Activated CD4-positive, alpha-beta T cell treated with anti-CD3 and anti-CD28 coated beads, Interleukin-2, amount 10 ng/mL, durations not matched to agents 7 days and 5 days (primary cell): ENCODE measurements around the gene FRAS1. TPM values are rescaled to one million over a fixed set of nuclear protein-coding genes. Genes with fewer than 3 reads are reported as not detected.

Experiments used
- CTCF ChIA-PET: fragments of 350-600 bp; sonication (Branson Sonifier 250); formaldehyde crosslinking; loops from one replicate; lab custom pipeline; 2021; ENCODE audit warnings: antibody characterized with exemption; lab: Charles Lee
- POLR2A ChIA-PET: fragments of 350-600 bp; sonication (Branson Sonifier 250); formaldehyde crosslinking; loops from one replicate; lab custom pipeline; 2021; ENCODE audit warnings: antibody characterized with exemption; lab: Charles Lee
- DNase-seq: peaks from one replicate; pipeline ENCODE4 v3.0.0-alpha.2; 2020
- H3K27ac Mint-ChIP-seq: one replicate; pipeline ENCODE4 v1.8.0; 2021; ENCODE audit warnings: mild to moderate bottlenecking, moderate library complexity, mixed read lengths
- H3K27me3 Mint-ChIP-seq: one replicate; pipeline ENCODE4 v1.8.0; 2021; ENCODE audit warnings: mixed read lengths
- H3K36me3 Mint-ChIP-seq: one replicate; pipeline ENCODE4 v1.8.0; 2021; ENCODE audit warnings: low read depth, mixed read lengths
- H3K4me1 Mint-ChIP-seq: one replicate; pipeline ENCODE4 v1.8.0; 2021; ENCODE audit warnings: mixed read lengths
- H3K4me3 Mint-ChIP-seq: one replicate; pipeline ENCODE4 v1.8.0; 2021; ENCODE audit warnings: mild to moderate bottlenecking, moderate library complexity, mixed read lengths
- H3K9me3 Mint-ChIP-seq: one replicate; pipeline ENCODE4 v1.8.0; 2021; ENCODE audit warnings: mixed read lengths
- total RNA-seq, 2 experiments: library from RNA; stranded (reverse); gene quantifications; one replicate each; pipeline ENCODE4 v1.2.3, GENCODE V29; 2021

Gene FRAS1
- total RNA-seq, 2 experiments from 2014 or later = not detected

GRCh38 chr4:78414116-78414515, 357.0 kb downstream of the FRAS1 start:
- CTCF ChIA-PET = no interaction called here
- Mint-ChIP-seq H3K4me1 (no peaks in the 10 kb centered on the region), H3K27me3 (peaks cover 14% of the 10 kb centered on the region), H3K27ac (no peak overlapping the region), H3K9me3 (no peaks in the 10 kb centered on the region), H3K4me3 (no peak overlapping the region), H3K36me3 (no peaks in the 10 kb centered on the region)
- DNase-seq = no peak
- POLR2A ChIA-PET = no interaction called here

GRCh38 chr4:78417603-78418002, 360.5 kb downstream of the FRAS1 start:
- H3K4me3 Mint-ChIP-seq = no peak overlapping the region
- H3K27ac Mint-ChIP-seq = no peak overlapping the region
- ChIA-PET POLR2A (no interaction called here), CTCF (no interaction called here)
- H3K4me1 Mint-ChIP-seq = no peaks in the 10 kb centered on the region
- H3K36me3 Mint-ChIP-seq = no peaks in the 10 kb centered on the region
- peaks cover 13% of the 10 kb centered on the region for H3K27me3 Mint-ChIP-seq
- DNase-seq = no peak
- no peaks in the 10 kb centered on the region for H3K9me3 Mint-ChIP-seq

- POLR2A ChIA-PET = no interaction called here
These were observed 361.3 kb downstream of the FRAS1 start for GRCh38 chr4:78418406-78418805.

GRCh38 chr4:78423790-78424189, 366.7 kb downstream of the FRAS1 start:
- DNase-seq = no peak
- Mint-ChIP-seq H3K9me3 (no peaks in the 10 kb centered on the region), H3K27me3 (peaks cover 7% of the 10 kb centered on the region), H3K4me3 (no peak overlapping the region), H3K27ac (no peak overlapping the region), H3K36me3 (no peaks in the 10 kb centered on the region), H3K4me1 (no peaks in the 10 kb centered on the region)
- CTCF ChIA-PET = no interaction called here
- POLR2A ChIA-PET = no interaction called here

More at GRCh38 chr4:78418406-78418805, 361.3 kb downstream of the FRAS1 start:
- DNase-seq = no peak
- H3K36me3 Mint-ChIP-seq = no peaks in the 10 kb centered on the region
- no peak overlapping the region for H3K27ac Mint-ChIP-seq
- H3K4me1 Mint-ChIP-seq = no peaks in the 10 kb centered on the region
- H3K27me3 Mint-ChIP-seq = peaks cover 12% of the 10 kb centered on the region
- no peaks in the 10 kb centered on the region for H3K9me3 Mint-ChIP-seq
- CTCF ChIA-PET = no interaction called here
- H3K4me3 Mint-ChIP-seq = no peak overlapping the region

- ChIA-PET CTCF (interaction anchor here (0.6 kb wide), 1 partner anchor 53 kb away, joined by 3 read pairs; no protein-coding TSS in a partner anchor), POLR2A (no interaction called here)
- DNase-seq = no peak
- Mint-ChIP-seq H3K9me3 (no peaks in the 10 kb centered on the region), H3K27ac (no peak overlapping the region), H3K36me3 (no peaks in the 10 kb centered on the region), H3K27me3 (peaks cover 7% of the 10 kb centered on the region), H3K4me1 (no peaks in the 10 kb centered on the region), H3K4me3 (no peak overlapping the region)
These were observed 367.3 kb downstream of the FRAS1 start for GRCh38 chr4:78424461-78424860.

- CTCF ChIA-PET = interaction anchor here (0.6 kb wide), 1 partner anchor 367 kb away, joined by 4 read pairs; no protein-coding TSS in a partner anchor
- DNase-seq = no peak
- H3K27me3 Mint-ChIP-seq = peaks cover 5% of the 10 kb centered on the region
- no peak overlapping the region for H3K27ac Mint-ChIP-seq
- H3K36me3 Mint-ChIP-seq = no peaks in the 10 kb centered on the region
- no peaks in the 10 kb centered on the region for H3K9me3 Mint-ChIP-seq
- H3K4me1 Mint-ChIP-seq = no peaks in the 10 kb centered on the region
- POLR2A ChIA-PET = no interaction called here
- no peak overlapping the region for H3K4me3 Mint-ChIP-seq
These were observed 369.8 kb downstream of the FRAS1 start for GRCh38 chr4:78426972-78427371.

- Mint-ChIP-seq H3K27ac (no peak overlapping the region), H3K36me3 (no peaks in the 10 kb centered on the region), H3K27me3 (peaks cover 16% of the 10 kb centered on the region), H3K9me3 (no peaks in the 10 kb centered on the region), H3K4me1 (no peaks in the 10 kb centered on the region), H3K4me3 (no peak overlapping the region)
- DNase-seq = no peak
- ChIA-PET CTCF (interaction anchor here (1.3 kb wide), 1 partner anchor 14 kb away, joined by 3 read pairs; no protein-coding TSS in a partner anchor), POLR2A (no interaction called here)
These were observed 371.9 kb downstream of the FRAS1 start for GRCh38 chr4:78428996-78429395.

GRCh38 chr4:78432896-78433295, 375.8 kb downstream of the FRAS1 start:
- POLR2A ChIA-PET = no interaction called here
- Mint-ChIP-seq H3K4me1 (no peaks in the 10 kb centered on the region), H3K9me3 (no peaks in the 10 kb centered on the region), H3K27me3 (peaks cover 19% of the 10 kb centered on the region), H3K36me3 (no peaks in the 10 kb centered on the region), H3K27ac (no peak overlapping the region), H3K4me3 (no peak overlapping the region)
- CTCF ChIA-PET = no interaction called here
- DNase-seq = no peak

GRCh38 chr4:78437608-78438088, 380.5 kb downstream of the FRAS1 start:
- no peaks in the 10 kb centered on the region for H3K36me3 Mint-ChIP-seq
- H3K9me3 Mint-ChIP-seq = no peaks in the 10 kb centered on the region
- no peak for DNase-seq
- no peaks in the 10 kb centered on the region for H3K4me1 Mint-ChIP-seq
- POLR2A ChIA-PET = no interaction called here
- no peak overlapping the region for H3K27ac Mint-ChIP-seq
- H3K27me3 Mint-ChIP-seq = peaks cover 24% of the 10 kb centered on the region
- CTCF ChIA-PET = no interaction called here
- H3K4me3 Mint-ChIP-seq = no peak overlapping the region

- no peak overlapping the region for H3K4me3 Mint-ChIP-seq
- no peaks in the 10 kb centered on the region for H3K9me3 Mint-ChIP-seq
- ChIA-PET CTCF (no interaction called here), POLR2A (no interaction called here)
- no peaks in the 10 kb centered on the region for H3K4me1 Mint-ChIP-seq
- peaks cover 12% of the 10 kb centered on the region for H3K27me3 Mint-ChIP-seq
- H3K27ac Mint-ChIP-seq = no peak overlapping the region
- H3K36me3 Mint-ChIP-seq = no peaks in the 10 kb centered on the region
- no peak for DNase-seq
These were observed 382.2 kb downstream of the FRAS1 start for GRCh38 chr4:78439328-78439727.

- H3K36me3 Mint-ChIP-seq = no peaks in the 10 kb centered on the region
- no peak for DNase-seq
- H3K4me1 Mint-ChIP-seq = no peaks in the 10 kb centered on the region
- no peaks in the 10 kb centered on the region for H3K9me3 Mint-ChIP-seq
- ChIA-PET CTCF (no interaction called here), POLR2A (no interaction called here)
- H3K27ac Mint-ChIP-seq = no peak overlapping the region
- H3K27me3 Mint-ChIP-seq = peaks cover 9% of the 10 kb centered on the region
- no peak overlapping the region for H3K4me3 Mint-ChIP-seq
These were observed 384.6 kb downstream of the FRAS1 start for GRCh38 chr4:78441756-78442155.

- no peak overlapping the region for H3K27ac Mint-ChIP-seq
- H3K4me1 Mint-ChIP-seq = no peaks in the 10 kb centered on the region
- DNase-seq = no peak
- no peak overlapping the region for H3K4me3 Mint-ChIP-seq
- no peaks in the 10 kb centered on the region for H3K9me3 Mint-ChIP-seq
- POLR2A ChIA-PET = no interaction called here
- H3K36me3 Mint-ChIP-seq = no peaks in the 10 kb centered on the region
- CTCF ChIA-PET = interaction anchor here (1.0 kb wide), 1 partner anchor 10 kb away, joined by 3 read pairs; no protein-coding TSS in a partner anchor
- H3K27me3 Mint-ChIP-seq = peaks cover 2% of the 10 kb centered on the region
These were observed 389.5 kb downstream of the FRAS1 start for GRCh38 chr4:78446619-78447018.

GRCh38 chr4:78451407-78451806, 394.3 kb downstream of the FRAS1 start:
- Mint-ChIP-seq H3K9me3 (no peaks in the 10 kb centered on the region), H3K27me3 (no peaks in the 10 kb centered on the region), H3K36me3 (no peaks in the 10 kb centered on the region), H3K27ac (no peak overlapping the region), H3K4me1 (no peaks in the 10 kb centered on the region), H3K4me3 (no peak overlapping the region)
- ChIA-PET CTCF (no interaction called here), POLR2A (no interaction called here)
- no peak for DNase-seq

GRCh38 chr4:78454016-78454415, 396.9 kb downstream of the FRAS1 start:
- Mint-ChIP-seq H3K9me3 (no peaks in the 10 kb centered on the region), H3K27ac (no peak overlapping the region), H3K4me1 (no peaks in the 10 kb centered on the region), H3K36me3 (no peaks in the 10 kb centered on the region), H3K27me3 (no peaks in the 10 kb centered on the region), H3K4me3 (no peak overlapping the region)
- DNase-seq = no peak
- CTCF ChIA-PET = no interaction called here
- POLR2A ChIA-PET = no interaction called here
